Vagina (tissue), 2 donors: Measurements from ENCODE around the gene BTF3. TPM values are rescaled to one million over a fixed set of nuclear protein-coding genes. Genes with fewer than 3 reads are reported as not detected.
"Not testable (repeated sequence)": the region's sequence is repeated elsewhere in the genome, so short reads cannot be mapped to it uniquely, and the experiment has no call there.

Experiments used
- DNase-seq, 2 donors: peaks; one replicate each; pipeline ENCODE4 v3.0.0-alpha.2; 2017; ENCODE audit errors: extremely low spot score in 2 of 2
- H3K27ac ChIP-seq: fragments of 200-600 bp; sonication (generic); one replicate; pipeline ENCODE4 v1.5.1; 2019
- H3K27me3 ChIP-seq: fragments of 200-600 bp; sonication (generic); one replicate; pipeline ENCODE4 v1.5.1; 2019
- H3K36me3 ChIP-seq, 2 donors: fragments of 200-600 bp; sonication (generic); one replicate each; pipeline ENCODE4 v1.5.1; 2017 to 2019
- H3K4me1 ChIP-seq: fragments of 200-600 bp; sonication (generic); one replicate; pipeline ENCODE4 v1.5.1; 2019
- H3K4me3 ChIP-seq, 2 donors: fragments of 200-600 bp; sonication (generic); 1 replicate in 1 of 2; 2 replicates in 1 of 2; pipeline ENCODE4 v1.5.1; 2016 to 2019
- H3K9me3 ChIP-seq: fragments of 200-600 bp; sonication (generic); one replicate; pipeline ENCODE4 v1.5.1; 2019
- CTCF ChIP-seq, 3 experiments: fragments of 450-650 bp in 2 of 3; fragments of 200-600 bp in 1 of 3; sonication (generic) in 1 of 3; IDR thresholded peaks; one replicate each; pipeline ENCODE4 v1.5.1; 2017 to 2019; ENCODE audit warnings: antibody characterized with exemption in 3 of 3, mild to moderate bottlenecking in 2 of 3, moderate library complexity in 2 of 3
- POLR2A ChIP-seq, 2 donors: fragments of 450-650 bp; IDR thresholded peaks; one replicate each; pipeline ENCODE4 v1.6.1; 2017; ENCODE audit warnings: antibody characterized with exemption in 2 of 2, mild to moderate bottlenecking in 2 of 2, moderate library complexity in 2 of 2
- POLR2AphosphoS5 ChIP-seq, 2 donors: sonication (generic); formaldehyde crosslinking; IDR thresholded peaks; one replicate each; pipeline ENCODE4 v1.9.0; 2017; ENCODE audit warnings: antibody characterized with exemption in 2 of 2, mild to moderate bottlenecking in 2 of 2, low read depth in 1 of 2; ENCODE audit not compliant: insufficient read depth in 1 of 2
- intact Hi-C: fragments of 100-400 bp; cut with DNase I; formaldehyde crosslinking; loops from one replicate; pipeline ENCODE4 v1.15.1; 2023
- total RNA-seq: library from RNA; depleted of rRNA; stranded (reverse); fragments of >200 nt; gene quantifications from one replicate; pipeline ENCODE4 v1.2.3, GENCODE V29; 2016

Gene BTF3
- total RNA-seq, 1 donor from 2014 or later, result 537 TPM

GRCh38 chr5:73451224-73452130 is 46.8 kb upstream of the BTF3 start:
- no peaks in the 10 kb centered on the region for H3K36me3 ChIP-seq
- H3K27me3 ChIP-seq, result peaks cover 13% of the 10 kb centered on the region
- H3K9me3 ChIP-seq, result no peaks in the 10 kb centered on the region
- no peak for DNase-seq
- peak overlapping the region in 1 of 2 donors; percentile 2 for H3K4me3 ChIP-seq
- H3K4me1 ChIP-seq, result peaks cover 19% of the 10 kb centered on the region
- no peak for TF ChIP-seq POLR2AphosphoS5 (IDR thresholded peaks at IDR 0.05; ENCODE audit: insufficient read depth in 1 of 2, low read depth in 1 of 2)
- TF ChIP-seq POLR2A (IDR thresholded peaks at IDR 0.05), result no peak
- peak; percentile 52 to 58 (median 54) for TF ChIP-seq CTCF (IDR thresholded peaks at IDR 0.05)
- H3K27ac ChIP-seq, result no peak overlapping the region
- intact Hi-C loops, result loop anchor here (5.0 kb wide), 1 partner anchor 244 kb away; no protein-coding TSS in a partner anchor

GRCh38 chr5:73452215-73452614 is 46.0 kb upstream of the BTF3 start:
- intact Hi-C loops, result loop anchor here (5.0 kb wide), 1 partner anchor 245 kb away; no protein-coding TSS in a partner anchor
- Histone ChIP-seq H3K27ac (no peak overlapping the region), H3K4me3 (no peak overlapping the region), H3K9me3 (no peaks in the 10 kb centered on the region), H3K27me3 (peaks cover 13% of the 10 kb centered on the region), H3K4me1 (peaks cover 19% of the 10 kb centered on the region), H3K36me3 (no peaks in the 10 kb centered on the region)
- DNase-seq, result no peak
- TF ChIP-seq CTCF (IDR thresholded peaks at IDR 0.05), result no peak
- TF ChIP-seq POLR2A (IDR thresholded peaks at IDR 0.05), result no peak
- TF ChIP-seq POLR2AphosphoS5 (IDR thresholded peaks at IDR 0.05; ENCODE audit: insufficient read depth in 1 of 2, low read depth in 1 of 2), result no peak

GRCh38 chr5:73454379-73455036 is 43.7 kb upstream of the BTF3 start:
- TF ChIP-seq POLR2A (IDR thresholded peaks at IDR 0.05), result no peak
- peak in 2 of 3 experiments; percentile 18 to 50 for TF ChIP-seq CTCF (IDR thresholded peaks at IDR 0.05)
- H3K36me3 ChIP-seq, result no peaks in the 10 kb centered on the region
- no peak for DNase-seq
- H3K27ac ChIP-seq, result no peak overlapping the region
- H3K4me1 ChIP-seq, result peaks cover 11% of the 10 kb centered on the region
- intact Hi-C loops, result loop anchor here (5.0 kb wide), 1 partner anchor 247 kb away; no protein-coding TSS in a partner anchor
- peaks cover 5% of the 10 kb centered on the region for H3K27me3 ChIP-seq
- no peak overlapping the region for H3K4me3 ChIP-seq
- no peaks in the 10 kb centered on the region for H3K9me3 ChIP-seq

- not testable (repeated sequence) for H3K27me3 ChIP-seq
These were observed 41.8 kb upstream of the BTF3 start for GRCh38 chr5:73456462-73456861.

GRCh38 chr5:73459366-73459765 is 38.9 kb upstream of the BTF3 start:
- Histone ChIP-seq H3K27ac (no peak overlapping the region), H3K4me1 (no peaks in the 10 kb centered on the region), H3K27me3 (no peaks in the 10 kb centered on the region), H3K36me3 (no peaks in the 10 kb centered on the region), H3K9me3 (no peaks in the 10 kb centered on the region), H3K4me3 (no peak overlapping the region)
- TF ChIP-seq CTCF (IDR thresholded peaks at IDR 0.05), result no peak
- TF ChIP-seq POLR2AphosphoS5 (IDR thresholded peaks at IDR 0.05; ENCODE audit: insufficient read depth in 1 of 2, low read depth in 1 of 2), result no peak
- TF ChIP-seq POLR2A (IDR thresholded peaks at IDR 0.05), result no peak
- intact Hi-C loops, result no loop called here
- DNase-seq, result no peak

More at GRCh38 chr5:73456462-73456861, 41.8 kb upstream of the BTF3 start:
- H3K4me3 ChIP-seq, H3K4me1 ChIP-seq, H3K27ac ChIP-seq, H3K9me3 ChIP-seq, H3K36me3 ChIP-seq, DNase-seq, intact Hi-C loops: not testable (repeated sequence)
